DOHH2 (cell line): ENCODE results near the gene RALGPS2.

Experiments used
- H3F3A ChIP-seq: fragments of 200-600 bp; sonication (generic), shearing (Covaris generic); 2 replicates; pipeline ENCODE4 v1.6.0; 2016; ENCODE audit warnings: antibody characterized with exemption, mild to moderate bottlenecking; ENCODE audit not compliant: control insufficient read depth, insufficient read depth
- H3K27ac ChIP-seq: fragments of 200-600 bp; sonication (generic); 2 replicates; pipeline ENCODE4 v1.5.1; 2014; ENCODE audit warnings: low read depth, mild to moderate bottlenecking, low read length, moderate library complexity
- H3K27me3 ChIP-seq: fragments of 200-600 bp; sonication (generic); 2 replicates; pipeline ENCODE4 v1.6.1; 2014; ENCODE audit warnings: mild to moderate bottlenecking, low read length, mixed read lengths; ENCODE audit not compliant: control insufficient read depth
- H3K36me3 ChIP-seq: fragments of 200-600 bp; sonication (generic); 2 replicates; pipeline ENCODE4 v1.6.1; 2014; ENCODE audit warnings: mild to moderate bottlenecking, low read length, moderate library complexity, mixed read lengths; ENCODE audit not compliant: control insufficient read depth
- H3K4me1 ChIP-seq: fragments of 200-600 bp; sonication (generic); 2 replicates; pipeline ENCODE4 v1.6.1; 2014; ENCODE audit warnings: mild to moderate bottlenecking, low read length, mixed read lengths; ENCODE audit not compliant: control insufficient read depth
- H3K4me2 ChIP-seq: fragments of 200-600 bp; sonication (generic); 2 replicates; pipeline ENCODE4 v1.6.0; 2014; ENCODE audit warnings: mild to moderate bottlenecking, low read length, moderate library complexity
- H3K4me3 ChIP-seq: fragments of 200-600 bp; sonication (generic); 2 replicates; pipeline ENCODE4 v1.5.1; 2014; ENCODE audit warnings: mild to moderate bottlenecking, low read length, mixed read lengths
- H3K79me2 ChIP-seq: fragments of 200-600 bp; sonication (generic); 2 replicates; pipeline ENCODE4 v1.6.1; 2014; ENCODE audit warnings: mild to moderate bottlenecking, low read length, mixed read lengths; ENCODE audit not compliant: control insufficient read depth
- H3K9me2 ChIP-seq: fragments of 200-600 bp; sonication (generic); replicated peaks from 2 replicates; pipeline ENCODE4 v1.6.1; 2014; ENCODE audit warnings: mild to moderate bottlenecking, low read length, mixed read lengths; ENCODE audit not compliant: control insufficient read depth
- H3K9me3 ChIP-seq: fragments of 200-600 bp; sonication (generic); 2 replicates; pipeline ENCODE4 v1.6.1; 2014; ENCODE audit warnings: antibody characterized with exemption, low read length, mixed read lengths; ENCODE audit not compliant: control insufficient read depth, insufficient read depth
- H4K20me1 ChIP-seq: fragments of 200-600 bp; sonication (generic); 2 replicates; pipeline ENCODE4 v1.6.0; 2014; ENCODE audit warnings: low read depth, mild to moderate bottlenecking, antibody characterized with exemption, low read length, moderate library complexity; ENCODE audit not compliant: control insufficient read depth, insufficient read depth
- EZH2phosphoT487 ChIP-seq: fragments of 200-600 bp; sonication (generic); IDR thresholded peaks from 2 replicates; pipeline ENCODE4 v1.6.1; 2017; ENCODE audit warnings: borderline replicate concordance, mild to moderate bottlenecking, antibody characterized with exemption, low read length, moderate library complexity, mixed read lengths
- TF ChIP-seq, protein P1 (sequence below): fragments of 200-600 bp; sonication (generic); IDR thresholded peaks from one replicate; pipeline ENCODE4 v1.5.1; 2014; ENCODE audit warnings: antibody characterized with exemption, mild to moderate bottlenecking, low read depth, low read length; ENCODE audit not compliant: poor library complexity, severe bottlenecking

Gene RALGPS2

DNA sequence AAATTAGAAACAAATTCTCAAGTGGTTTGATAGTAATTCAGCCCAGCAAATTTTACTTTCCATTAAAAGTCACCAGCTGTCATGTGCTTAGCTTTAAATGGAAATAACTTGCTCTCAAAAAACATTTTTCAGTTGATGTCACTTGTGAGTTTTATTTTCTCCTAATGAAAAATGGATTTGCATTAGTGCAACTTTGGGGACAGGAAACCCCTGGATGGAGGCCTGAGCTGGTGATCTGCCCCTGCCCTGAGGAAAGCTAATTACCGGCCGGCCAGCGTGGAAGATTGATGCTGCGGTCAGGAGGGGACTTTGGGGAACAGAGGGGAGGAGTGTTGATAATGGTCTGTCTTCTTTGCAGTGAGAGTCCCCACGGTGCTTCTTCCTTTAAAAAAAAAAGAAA, 212.7 kb downstream of the RALGPS2 start:
- Histone ChIP-seq H3K27ac (no peak overlapping the region), H3K4me3 (no peak overlapping the region), H3K4me1 (peaks cover 13% of the 10 kb centered on the region)

DNA sequence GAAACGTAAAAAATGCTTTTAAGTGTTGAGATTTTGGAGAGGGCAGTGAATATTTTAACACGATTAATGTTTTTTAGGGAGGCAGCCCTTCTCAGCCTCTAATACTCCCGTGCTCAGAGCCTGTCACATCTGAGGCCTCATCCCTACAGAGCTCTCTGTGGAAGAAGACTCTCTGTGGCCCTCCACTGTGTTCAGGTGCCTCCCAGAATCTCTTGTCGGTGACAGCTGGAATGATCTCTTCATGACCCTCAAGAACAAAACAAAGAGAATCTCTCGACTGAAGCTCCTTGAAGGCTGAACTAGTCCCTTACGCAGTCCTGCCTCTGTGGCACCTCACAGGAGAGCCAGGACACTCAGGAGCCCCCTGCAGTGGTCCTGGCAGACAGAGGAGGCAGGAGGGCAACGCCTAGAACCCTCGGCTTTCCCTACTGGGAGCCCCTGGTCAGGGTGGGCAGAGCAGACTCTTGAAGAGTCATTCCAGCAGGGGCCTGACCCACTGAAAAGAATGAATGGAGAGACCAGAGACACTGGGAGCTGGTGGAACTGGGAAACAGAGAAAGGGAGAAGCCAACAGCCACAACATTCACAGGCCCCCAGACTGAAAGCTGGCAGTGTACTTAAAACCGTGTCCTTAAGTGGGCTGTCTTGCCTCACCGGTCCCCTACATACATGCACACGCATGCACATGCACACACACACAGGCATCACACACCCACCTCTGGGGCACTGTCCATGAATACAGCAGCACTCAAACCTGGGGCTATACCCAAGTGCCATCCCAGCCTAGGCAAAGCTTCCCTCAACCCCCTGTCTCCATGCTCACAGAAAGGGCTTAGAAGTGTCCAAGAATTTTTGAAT, 213.3 kb downstream of the RALGPS2 start:
- H3K27ac ChIP-seq: no peak overlapping the region
- TF ChIP-seq EZH2phosphoT487: no peak
- TF ChIP-seq, protein P1, sequence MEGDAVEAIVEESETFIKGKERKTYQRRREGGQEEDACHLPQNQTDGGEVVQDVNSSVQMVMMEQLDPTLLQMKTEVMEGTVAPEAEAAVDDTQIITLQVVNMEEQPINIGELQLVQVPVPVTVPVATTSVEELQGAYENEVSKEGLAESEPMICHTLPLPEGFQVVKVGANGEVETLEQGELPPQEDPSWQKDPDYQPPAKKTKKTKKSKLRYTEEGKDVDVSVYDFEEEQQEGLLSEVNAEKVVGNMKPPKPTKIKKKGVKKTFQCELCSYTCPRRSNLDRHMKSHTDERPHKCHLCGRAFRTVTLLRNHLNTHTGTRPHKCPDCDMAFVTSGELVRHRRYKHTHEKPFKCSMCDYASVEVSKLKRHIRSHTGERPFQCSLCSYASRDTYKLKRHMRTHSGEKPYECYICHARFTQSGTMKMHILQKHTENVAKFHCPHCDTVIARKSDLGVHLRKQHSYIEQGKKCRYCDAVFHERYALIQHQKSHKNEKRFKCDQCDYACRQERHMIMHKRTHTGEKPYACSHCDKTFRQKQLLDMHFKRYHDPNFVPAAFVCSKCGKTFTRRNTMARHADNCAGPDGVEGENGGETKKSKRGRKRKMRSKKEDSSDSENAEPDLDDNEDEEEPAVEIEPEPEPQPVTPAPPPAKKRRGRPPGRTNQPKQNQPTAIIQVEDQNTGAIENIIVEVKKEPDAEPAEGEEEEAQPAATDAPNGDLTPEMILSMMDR: no peak
- H3K4me3 ChIP-seq: no peak overlapping the region
- H3K27me3 ChIP-seq: no peaks in the 10 kb centered on the region
- no peaks in the 10 kb centered on the region for H3K9me2 ChIP-seq
- H3K4me2 ChIP-seq: no peak overlapping the region
- H3K79me2 ChIP-seq: no peaks in the 10 kb centered on the region
- H3K36me3 ChIP-seq: no peaks in the 10 kb centered on the region
- H4K20me1 ChIP-seq: no peaks in the 10 kb centered on the region
- no peaks in the 10 kb centered on the region for H3F3A ChIP-seq
- H3K4me1 ChIP-seq: peaks cover 13% of the 10 kb centered on the region
- no peaks in the 10 kb centered on the region for H3K9me3 ChIP-seq

More for the DNA sequence above, 212.7 kb downstream of the RALGPS2 start:
- H3K9me3 ChIP-seq: no peaks in the 10 kb centered on the region
- no peak overlapping the region for H3K4me2 ChIP-seq
- H3K79me2 ChIP-seq: no peaks in the 10 kb centered on the region
- no peaks in the 10 kb centered on the region for H3K27me3 ChIP-seq
- no peaks in the 10 kb centered on the region for H3F3A ChIP-seq
- no peak for TF ChIP-seq EZH2phosphoT487
- TF ChIP-seq, protein P1: no peak
- no peaks in the 10 kb centered on the region for H3K9me2 ChIP-seq
- no peaks in the 10 kb centered on the region for H3K36me3 ChIP-seq
- H4K20me1 ChIP-seq: no peaks in the 10 kb centered on the region

DNA sequence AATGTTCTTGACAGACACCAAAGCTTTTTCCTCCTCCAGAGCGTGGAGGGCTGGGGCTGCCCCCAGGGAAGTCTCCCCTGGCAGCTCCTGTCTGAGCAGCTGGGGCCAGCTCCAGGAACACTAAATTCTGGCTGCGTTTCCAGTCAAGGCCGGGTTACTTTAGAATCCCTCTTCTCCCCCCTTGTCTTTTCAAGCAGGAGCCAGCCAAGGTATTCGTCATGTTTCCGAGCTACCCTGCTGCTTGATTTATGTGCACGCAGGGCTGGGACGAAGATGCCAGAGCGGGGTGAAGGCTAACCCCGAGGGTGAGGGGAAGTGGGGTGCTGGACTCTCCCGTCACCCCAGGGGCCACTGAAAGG, 213.9 kb downstream of the RALGPS2 start:
- H3K9me3 ChIP-seq: no peaks in the 10 kb centered on the region
- no peaks in the 10 kb centered on the region for H3K36me3 ChIP-seq
- no peaks in the 10 kb centered on the region for H4K20me1 ChIP-seq
- no peak overlapping the region for H3K27ac ChIP-seq
- H3K4me2 ChIP-seq: no peak overlapping the region
- no peaks in the 10 kb centered on the region for H3K27me3 ChIP-seq
- H3K9me2 ChIP-seq: no peaks in the 10 kb centered on the region
- H3K79me2 ChIP-seq: no peaks in the 10 kb centered on the region
- H3K4me3 ChIP-seq: no peak overlapping the region
- peaks cover 7% of the 10 kb centered on the region for H3K4me1 ChIP-seq
- TF ChIP-seq EZH2phosphoT487: no peak
- TF ChIP-seq, protein P1: no peak
- H3F3A ChIP-seq: no peaks in the 10 kb centered on the region
